ENCODE measurements around the gene CREB3L2. TPM values are rescaled to one million over a fixed set of nuclear protein-coding genes. Genes with fewer than 3 reads are reported as not detected.
A peak's percentile ranks its signal among the peaks of the same experiment; 100 is the strongest.

The CREB3L2 gene
- total RNA-seq, 1 donor = 28.6 TPM

DNA sequence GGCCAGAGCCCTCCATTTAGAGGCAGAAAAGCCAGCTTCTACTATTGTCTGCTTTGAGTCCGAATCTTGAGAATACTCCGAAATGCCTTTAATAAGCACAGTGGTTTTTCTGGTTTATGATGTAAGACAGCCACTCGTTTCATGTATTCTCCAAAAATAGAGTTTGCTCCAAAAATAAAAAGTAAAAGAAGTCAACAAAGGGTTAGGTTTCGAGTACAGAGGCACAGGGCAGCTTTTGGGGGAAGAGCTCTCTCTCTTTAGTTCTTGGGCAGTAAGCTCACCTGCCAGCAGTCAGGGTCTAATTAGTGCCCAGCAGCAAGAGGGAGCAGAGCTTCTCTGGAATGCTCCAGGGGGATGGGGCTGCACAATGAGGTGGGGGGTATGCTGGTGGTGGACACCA, 20.2 kb downstream of the CREB3L2 start:
- Histone ChIP-seq H3K9me3 (ENCODE audit: low read depth, low read length) (no peaks in the 10 kb centered on the region), H3K4me3 (ENCODE audit: insufficient read depth, low read length) (no peak overlapping the region), H3K27ac (ENCODE audit: low read depth, low read length) (peak overlapping the region; percentile 98), H3K79me2 (ENCODE audit: insufficient read depth, low read length) (peaks cover 96% of the 10 kb centered on the region), H3K4me2 (ENCODE audit: insufficient read depth, low read length) (peak overlapping the region; percentile 43), H3K4me1 (ENCODE audit: insufficient read depth, low read length) (peaks cover 90% of the 10 kb centered on the region), H4K20me1 (ENCODE audit: insufficient read depth, low read length) (no peaks in the 10 kb centered on the region), H2AFZ (ENCODE audit: low read length) (no peak overlapping the region), H3K36me3 (ENCODE audit: insufficient read depth, low read length) (peaks cover 11% of the 10 kb centered on the region), H3K27me3 (ENCODE audit: insufficient read depth, low read length) (no peaks in the 10 kb centered on the region)
- TF ChIP-seq, protein P1, sequence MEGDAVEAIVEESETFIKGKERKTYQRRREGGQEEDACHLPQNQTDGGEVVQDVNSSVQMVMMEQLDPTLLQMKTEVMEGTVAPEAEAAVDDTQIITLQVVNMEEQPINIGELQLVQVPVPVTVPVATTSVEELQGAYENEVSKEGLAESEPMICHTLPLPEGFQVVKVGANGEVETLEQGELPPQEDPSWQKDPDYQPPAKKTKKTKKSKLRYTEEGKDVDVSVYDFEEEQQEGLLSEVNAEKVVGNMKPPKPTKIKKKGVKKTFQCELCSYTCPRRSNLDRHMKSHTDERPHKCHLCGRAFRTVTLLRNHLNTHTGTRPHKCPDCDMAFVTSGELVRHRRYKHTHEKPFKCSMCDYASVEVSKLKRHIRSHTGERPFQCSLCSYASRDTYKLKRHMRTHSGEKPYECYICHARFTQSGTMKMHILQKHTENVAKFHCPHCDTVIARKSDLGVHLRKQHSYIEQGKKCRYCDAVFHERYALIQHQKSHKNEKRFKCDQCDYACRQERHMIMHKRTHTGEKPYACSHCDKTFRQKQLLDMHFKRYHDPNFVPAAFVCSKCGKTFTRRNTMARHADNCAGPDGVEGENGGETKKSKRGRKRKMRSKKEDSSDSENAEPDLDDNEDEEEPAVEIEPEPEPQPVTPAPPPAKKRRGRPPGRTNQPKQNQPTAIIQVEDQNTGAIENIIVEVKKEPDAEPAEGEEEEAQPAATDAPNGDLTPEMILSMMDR (IDR thresholded peaks at IDR 0.05; ENCODE audit: extremely low read depth, low read depth, low read length) = no peak
- DNase-seq (ENCODE audit: insufficient read length, low spot score, missing footprints) = no peak

DNA sequence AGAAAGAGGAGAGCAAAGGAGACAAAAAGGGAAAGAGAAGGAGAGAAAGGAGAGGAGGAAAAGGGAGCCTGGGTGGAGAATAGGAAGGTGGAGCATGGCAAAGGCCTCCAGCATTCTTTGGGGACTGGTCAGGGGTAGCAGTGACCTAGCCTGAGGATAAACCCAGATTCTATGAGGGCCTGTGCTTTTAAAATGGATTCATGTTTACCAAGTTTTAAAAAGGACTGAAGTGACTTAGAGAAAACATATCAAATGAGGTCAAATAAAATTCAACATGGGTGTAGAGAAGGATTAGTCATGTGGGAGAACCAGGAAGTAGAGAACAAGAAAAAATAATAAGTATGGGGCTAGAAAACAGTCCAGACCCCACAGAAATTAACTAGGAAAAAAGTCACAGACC, 20.7 kb downstream of the CREB3L2 start:
- peaks cover 11% of the 10 kb centered on the region for H3K36me3 ChIP-seq (ENCODE audit: insufficient read depth, low read length)
- H3K9me3 ChIP-seq (ENCODE audit: low read depth, low read length) = no peaks in the 10 kb centered on the region
- no peak overlapping the region for H2AFZ ChIP-seq (ENCODE audit: low read length)
- H3K4me3 ChIP-seq (ENCODE audit: insufficient read depth, low read length) = peak overlapping the region; percentile 14
- H3K79me2 ChIP-seq (ENCODE audit: insufficient read depth, low read length) = peaks cover 96% of the 10 kb centered on the region
- H3K27ac ChIP-seq (ENCODE audit: low read depth, low read length) = peak overlapping the region; percentile 98
- no peaks in the 10 kb centered on the region for H4K20me1 ChIP-seq (ENCODE audit: insufficient read depth, low read length)
- no peak for DNase-seq (ENCODE audit: insufficient read length, low spot score, missing footprints)
- H3K4me1 ChIP-seq (ENCODE audit: insufficient read depth, low read length) = peaks cover 90% of the 10 kb centered on the region
- peak overlapping the region; percentile 43 for H3K4me2 ChIP-seq (ENCODE audit: insufficient read depth, low read length)
- TF ChIP-seq, protein P1 (IDR thresholded peaks at IDR 0.05; ENCODE audit: extremely low read depth, low read depth, low read length) = no peak
- no peaks in the 10 kb centered on the region for H3K27me3 ChIP-seq (ENCODE audit: insufficient read depth, low read length)

DNA sequence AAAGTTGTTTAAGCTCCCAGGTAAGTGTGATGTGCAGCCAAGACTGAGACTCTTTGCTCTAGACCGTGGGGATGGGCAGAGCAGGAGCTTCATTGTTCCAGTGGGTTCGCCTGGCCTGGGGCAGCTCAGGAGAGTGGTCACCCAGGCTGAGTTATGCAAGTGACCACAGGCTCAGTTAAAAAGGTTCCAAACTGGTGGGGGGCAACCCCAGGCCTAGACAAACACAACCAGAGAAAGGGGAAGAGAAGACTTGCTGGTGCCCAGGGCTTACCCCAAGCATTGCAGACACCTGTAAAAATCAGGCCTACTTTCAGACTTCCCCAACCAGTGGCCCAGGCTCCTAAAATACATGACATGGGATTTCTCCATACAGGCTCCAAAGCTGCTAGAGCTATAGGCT, 21.6 kb downstream of the CREB3L2 start:
- Histone ChIP-seq H3K9me3 (ENCODE audit: low read depth, low read length) (no peaks in the 10 kb centered on the region), H3K4me2 (ENCODE audit: insufficient read depth, low read length) (no peak overlapping the region), H3K36me3 (ENCODE audit: insufficient read depth, low read length) (peaks cover 6% of the 10 kb centered on the region), H3K4me1 (ENCODE audit: insufficient read depth, low read length) (peaks cover 90% of the 10 kb centered on the region), H3K27ac (ENCODE audit: low read depth, low read length) (peak overlapping the region; percentile 98), H3K4me3 (ENCODE audit: insufficient read depth, low read length) (no peak overlapping the region), H4K20me1 (ENCODE audit: insufficient read depth, low read length) (no peaks in the 10 kb centered on the region), H2AFZ (ENCODE audit: low read length) (no peak overlapping the region), H3K27me3 (ENCODE audit: insufficient read depth, low read length) (no peaks in the 10 kb centered on the region), H3K79me2 (ENCODE audit: insufficient read depth, low read length) (peaks cover 94% of the 10 kb centered on the region)
- DNase-seq (ENCODE audit: insufficient read length, low spot score, missing footprints) = no peak
- TF ChIP-seq, protein P1 (IDR thresholded peaks at IDR 0.05; ENCODE audit: extremely low read depth, low read depth, low read length) = no peak

DNA sequence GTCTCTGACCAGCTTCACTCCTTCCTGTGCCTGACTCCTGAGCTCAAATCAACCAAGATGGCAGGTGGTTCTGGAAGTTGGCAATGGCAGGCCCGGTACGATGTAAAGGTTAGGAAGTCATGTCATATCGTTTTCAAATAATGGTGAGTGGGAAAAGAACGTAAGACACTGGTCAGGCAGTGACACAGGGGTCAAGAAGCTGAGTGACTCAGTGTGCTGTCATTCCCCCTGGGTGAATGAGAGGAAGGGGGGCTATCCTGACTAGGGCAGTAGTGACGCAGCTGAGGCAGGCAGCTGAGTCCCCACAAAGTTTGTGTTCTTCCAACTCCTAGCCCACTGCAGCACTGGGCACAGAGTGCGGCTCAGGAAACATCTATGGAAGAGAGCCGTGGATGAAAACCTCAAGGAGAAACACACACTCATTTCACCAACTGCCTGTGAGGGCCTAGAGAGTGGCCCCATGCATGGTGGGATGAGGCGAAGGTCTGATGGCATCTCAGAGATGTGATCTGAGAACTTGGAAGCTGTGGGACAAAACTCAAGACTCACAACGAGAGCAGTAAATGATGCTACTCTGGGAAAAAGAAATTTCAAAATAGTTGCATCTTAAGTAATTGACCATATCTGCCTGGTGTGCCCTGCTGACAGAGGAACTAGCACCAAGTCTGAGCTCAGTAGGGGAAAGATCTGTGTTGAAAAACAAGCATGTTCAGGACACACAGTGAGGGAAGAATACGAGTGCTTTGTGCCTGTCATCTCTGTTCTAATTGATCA, 23.2 kb downstream of the CREB3L2 start:
- peak overlapping the region; percentile 15 for H3K4me3 ChIP-seq (ENCODE audit: insufficient read depth, low read length)
- no peaks in the 10 kb centered on the region for H4K20me1 ChIP-seq (ENCODE audit: insufficient read depth, low read length)
- H3K9me3 ChIP-seq (ENCODE audit: low read depth, low read length) = no peaks in the 10 kb centered on the region
- TF ChIP-seq, protein P1 (IDR thresholded peaks at IDR 0.05; ENCODE audit: extremely low read depth, low read depth, low read length) = no peak
- no peak overlapping the region for H2AFZ ChIP-seq (ENCODE audit: low read length)
- H3K4me2 ChIP-seq (ENCODE audit: insufficient read depth, low read length) = peak overlapping the region; percentile 61
- peaks cover 91% of the 10 kb centered on the region for H3K79me2 ChIP-seq (ENCODE audit: insufficient read depth, low read length)
- H3K4me1 ChIP-seq (ENCODE audit: insufficient read depth, low read length) = peaks cover 88% of the 10 kb centered on the region
- peaks cover 10% of the 10 kb centered on the region for H3K36me3 ChIP-seq (ENCODE audit: insufficient read depth, low read length)
- DNase-seq (ENCODE audit: insufficient read length, low spot score, missing footprints) = peak; percentile 95
- H3K27ac ChIP-seq (ENCODE audit: low read depth, low read length) = peak overlapping the region; percentile 98
- no peaks in the 10 kb centered on the region for H3K27me3 ChIP-seq (ENCODE audit: insufficient read depth, low read length)
